ENCODE data around the gene HSFX2. TPM values are rescaled to one million over a fixed set of nuclear protein-coding genes. Genes with fewer than 3 reads are reported as not detected.
"Not testable (repeated sequence)": the region's sequence is repeated elsewhere in the genome, so short reads cannot be mapped to it uniquely, and the experiment has no call there.

Gene HSFX2
- total and polyA plus RNA-seq, 7 donors, result 0.39 TPM; not detected in 6

- 89% methylated on average over 7 of the region's 7 CpGs; no CpG with 5 or more reads in 1 of the 2 donors for WGBS, 2 donors
These were observed 27.3 kb downstream of the HSFX2 start for GRCh38 chrX:149567621-149568417.

GRCh38 chrX:149563359-149563758 lies 31.8 kb downstream of the HSFX2 start:
- no peak for TF ChIP-seq EP300 (IDR thresholded peaks at IDR 0.05)
- TF ChIP-seq CTCF (IDR thresholded peaks at IDR 0.05), result no peak
- no peak for TF ChIP-seq POLR2A (IDR thresholded peaks at IDR 0.05)
- TF ChIP-seq POLR2AphosphoS5 (IDR thresholded peaks at IDR 0.05), result no peak
- 88% methylated on average over 4 of the region's 4 CpGs; no CpG with 5 or more reads in 1 of the 2 donors for WGBS, 2 donors
- H3K27ac ChIP-seq, result no peak overlapping the region
- intact Hi-C loops (cut with DNase I), result no loop called here
- no peaks in the 10 kb centered on the region for H3K27me3 ChIP-seq
- H3K4me1 ChIP-seq, result no peaks in the 10 kb centered on the region
- no peak overlapping the region for H3K4me3 ChIP-seq
- DNase-seq, result no peak
- no peaks in the 10 kb centered on the region for H3K9me3 ChIP-seq
- H3K36me3 ChIP-seq, result no peaks in the 10 kb centered on the region

More at GRCh38 chrX:149567621-149568417, 27.3 kb downstream of the HSFX2 start:
- no peak for DNase-seq
- no peak overlapping the region for H3K4me3 ChIP-seq
- no peak for TF ChIP-seq EP300 (IDR thresholded peaks at IDR 0.05)
- no peak overlapping the region for H3K27ac ChIP-seq
- H3K27me3 ChIP-seq, result no peaks in the 10 kb centered on the region
- intact Hi-C loops (cut with DNase I), result no loop called here
- H3K9me3 ChIP-seq, result no peaks in the 10 kb centered on the region
- H3K4me1 ChIP-seq, result no peaks in the 10 kb centered on the region
- H3K36me3 ChIP-seq, result no peaks in the 10 kb centered on the region

- intact Hi-C loops (cut with DNase I); H3K27ac ChIP-seq; H3K36me3 ChIP-seq; H3K4me1 ChIP-seq; H3K4me3 ChIP-seq; H3K27me3 ChIP-seq; DNase-seq; H3K9me3 ChIP-seq: not testable (repeated sequence)
- WGBS, 2 donors, result no CpG with 5 or more reads among the region's 4 CpGs
These were observed 39.9 kb downstream of the HSFX2 start for GRCh38 chrX:149555251-149555650.

- intact Hi-C loops (cut with DNase I); H3K9me3 ChIP-seq; H3K36me3 ChIP-seq; DNase-seq; H3K4me1 ChIP-seq; H3K4me3 ChIP-seq; H3K27me3 ChIP-seq; H3K27ac ChIP-seq: not testable (repeated sequence)
- WGBS, 2 donors, result 95 to 97% methylated on average over 2 of the region's 6 CpGs
These were observed 43.2 kb downstream of the HSFX2 start for GRCh38 chrX:149551939-149552248.

- H3K36me3 ChIP-seq; H3K27ac ChIP-seq; H3K4me3 ChIP-seq; intact Hi-C loops (cut with DNase I); H3K4me1 ChIP-seq; H3K9me3 ChIP-seq; H3K27me3 ChIP-seq; DNase-seq: not testable (repeated sequence)
- WGBS, 2 donors, result no CpG with 5 or more reads among the region's 4 CpGs
These were observed 43.7 kb downstream of the HSFX2 start for GRCh38 chrX:149551245-149551938.

- H3K4me1 ChIP-seq; H3K4me3 ChIP-seq; intact Hi-C loops (cut with DNase I); H3K27me3 ChIP-seq; DNase-seq; H3K36me3 ChIP-seq; H3K9me3 ChIP-seq; H3K27ac ChIP-seq: not testable (repeated sequence)
- 100% methylated on average over 1 of the region's 1 CpG for WGBS, 2 donors
These were observed 44.7 kb downstream of the HSFX2 start for GRCh38 chrX:149550454-149550853.

- H3K27ac ChIP-seq, H3K36me3 ChIP-seq, H3K4me3 ChIP-seq, H3K9me3 ChIP-seq, H3K27me3 ChIP-seq, H3K4me1 ChIP-seq, DNase-seq: not testable (repeated sequence)
- 92 to 93% methylated on average over 1 of the region's 6 CpGs for WGBS, 2 donors
- intact Hi-C loops (cut with DNase I), result loop anchor here (10.0 kb wide), 3 partner anchors 395 to 1635 kb away; partner anchors contain the start of genes FMR1 and MAMLD1
These were observed 45.4 kb downstream of the HSFX2 start, which contains the start of gene HSFX3 for GRCh38 chrX:149549701-149550100. TSS of gene HSFX3 (minus strand) at chrX:149549924. CDS start at chrX:149549852, 72 bp downstream.

GRCh38 chrX:149547782-149548181 lies 47.3 kb downstream of the HSFX2 start:
- intact Hi-C loops (cut with DNase I), result loop anchor here (10.0 kb wide), 3 partner anchors 397 to 1633 kb away; partner anchors contain the start of genes FMR1 and MAMLD1
- not testable (repeated sequence) for H3K9me3 ChIP-seq, H3K27me3 ChIP-seq, H3K36me3 ChIP-seq, H3K4me3 ChIP-seq, H3K4me1 ChIP-seq, H3K27ac ChIP-seq, DNase-seq
- WGBS, 2 donors, result 89% methylated on average over 1 of the region's 3 CpGs; no CpG with 5 or more reads in 1 of the 2 donors

- H3K9me3 ChIP-seq, DNase-seq, H3K4me3 ChIP-seq, H3K27me3 ChIP-seq, H3K36me3 ChIP-seq, H3K4me1 ChIP-seq, H3K27ac ChIP-seq: not testable (repeated sequence)
- 56 to 67% methylated on average over 1 of the region's 1 CpG for WGBS, 2 donors
- intact Hi-C loops (cut with DNase I), result loop anchor here (10.0 kb wide), 3 partner anchors 398 to 1632 kb away; partner anchors contain the start of genes FMR1 and MAMLD1
These were observed 48.2 kb downstream of the HSFX2 start for GRCh38 chrX:149546962-149547361.

- DNase-seq, H3K36me3 ChIP-seq, H3K27ac ChIP-seq, H3K27me3 ChIP-seq, H3K4me3 ChIP-seq, H3K9me3 ChIP-seq, H3K4me1 ChIP-seq: not testable (repeated sequence)
- WGBS, 2 donors, result 86 to 93% methylated on average over 21 of the region's 29 CpGs
- intact Hi-C loops (cut with DNase I), result loop anchor here (10.0 kb wide), 3 partner anchors 399 to 1631 kb away; partner anchors contain the start of genes FMR1 and MAMLD1
These were observed 49.3 kb downstream of the HSFX2 start for GRCh38 chrX:149545545-149546543.
